Iris pigment epithelial cell (primary cell): ENCODE results near the gene GPRASP3.
A peak's percentile ranks its signal among the peaks of the same experiment; 100 is the strongest.

Experiments used
- DNase-seq: peaks from one replicate; pipeline ENCODE4 v3.0.0-alpha.2; 2011; ENCODE audit warnings: low read depth

Gene GPRASP3

GRCh38 chrX:102765217-102765616 is 44.7 kb downstream of the GPRASP3 start:
- DNase-seq: peak; percentile 34

DNA sequence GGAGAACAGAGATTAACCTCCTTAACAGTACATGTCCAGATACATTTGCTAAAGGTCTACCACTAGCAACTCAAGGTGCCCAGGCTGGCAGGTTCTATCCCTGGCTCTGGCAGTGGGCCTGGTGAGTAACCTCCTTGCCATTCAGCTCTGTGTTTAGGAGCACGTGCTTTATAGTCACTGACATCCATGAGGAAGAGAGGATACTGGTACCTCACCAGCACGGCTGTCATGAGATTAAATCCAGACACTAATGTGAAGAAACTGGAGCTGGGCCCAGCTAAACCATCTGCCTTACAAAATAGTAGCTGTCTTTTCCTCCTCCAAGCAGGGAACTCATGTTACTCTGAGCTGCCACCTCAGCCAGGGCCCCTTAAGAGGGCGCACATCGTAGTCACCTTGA is 45.3 kb downstream of the GPRASP3 start:
- DNase-seq: peak; percentile 23

GRCh38 chrX:102767287-102767686 is 46.7 kb downstream of the GPRASP3 start:
- DNase-seq: no peak

GRCh38 chrX:102768987-102769761 is 48.6 kb downstream of the GPRASP3 start:
- DNase-seq: peak; percentile 87
